Measurements from ENCODE around the gene UGT1A3. TPM values are rescaled to one million over a fixed set of nuclear protein-coding genes. Genes with fewer than 3 reads are reported as not detected.
"Not testable (repeated sequence)": the region's sequence is repeated elsewhere in the genome, so short reads cannot be mapped to it uniquely, and the experiment has no call there.

The UGT1A3 gene
- total RNA-seq, 2 donors from 2014 or later = not detected

DNA sequence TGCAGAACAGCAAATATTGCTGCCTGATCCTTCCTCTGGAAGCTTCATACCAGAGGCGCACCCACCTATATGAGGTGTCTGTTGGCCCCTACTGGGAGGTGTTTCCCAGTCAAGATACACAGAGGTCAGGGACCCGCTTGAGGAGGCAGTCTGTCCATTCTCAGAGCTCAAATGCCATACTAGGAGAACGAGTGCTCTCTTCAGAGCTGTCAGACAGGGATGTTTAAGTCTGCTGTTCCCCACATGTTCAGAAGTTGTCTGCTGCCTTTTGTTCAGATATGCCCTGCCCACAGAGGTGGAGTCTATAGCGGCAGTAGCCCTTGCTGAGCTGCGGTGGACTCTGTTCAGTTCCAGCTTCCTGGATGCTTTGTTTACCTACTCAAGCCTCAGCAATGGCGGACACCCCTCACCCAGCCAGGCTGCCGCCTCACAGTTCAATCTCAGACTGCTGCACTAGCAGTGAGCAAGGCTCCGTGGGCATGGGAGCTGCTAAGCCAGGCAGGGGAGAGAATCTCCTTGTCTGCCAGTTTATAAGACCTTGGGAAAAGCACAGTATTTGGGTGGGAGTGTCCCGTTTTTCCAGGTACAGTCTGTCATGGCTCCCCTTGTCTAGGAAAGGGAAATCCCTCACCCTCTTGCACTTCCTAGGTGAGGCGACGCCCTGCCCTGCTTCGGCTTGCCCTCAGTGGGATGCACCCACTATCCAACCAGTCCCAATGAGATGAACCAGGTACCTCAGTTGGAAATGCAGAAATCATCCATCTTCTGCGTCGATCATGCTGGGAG, 8.2 kb downstream of the UGT1A3 start:
- peaks cover 38% of the 10 kb centered on the region for H3K27me3 Mint-ChIP-seq
- H3K4me3 Mint-ChIP-seq; H3K27ac Mint-ChIP-seq; H3K36me3 Mint-ChIP-seq (ENCODE audit: low read depth); H3K9me3 Mint-ChIP-seq; H3K4me1 Mint-ChIP-seq; ATAC-seq (replicated peaks): not testable (repeated sequence)

DNA sequence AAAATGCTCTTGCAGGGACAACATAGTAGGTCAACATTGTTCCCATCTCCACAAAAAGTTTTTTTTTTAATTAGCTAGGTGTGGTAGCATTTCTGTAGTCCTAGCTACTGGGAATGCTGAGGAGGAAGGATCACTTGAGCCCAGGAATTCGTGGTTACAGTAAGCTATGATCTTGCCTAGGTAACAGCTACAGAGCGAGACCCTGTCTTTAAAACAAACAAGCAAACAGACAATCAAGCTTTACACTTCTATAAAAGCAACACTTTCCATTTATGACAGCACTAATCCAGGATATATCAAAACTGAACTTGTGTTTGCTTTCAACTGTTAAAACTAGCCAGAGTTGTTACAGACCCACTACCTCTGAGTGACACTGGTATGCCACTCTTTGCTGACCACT, 12.0 kb downstream of the UGT1A3 start:
- Mint-ChIP-seq H3K9me3 (no peaks in the 10 kb centered on the region), H3K4me1 (no peaks in the 10 kb centered on the region), H3K27ac (no peak overlapping the region), H3K36me3 (ENCODE audit: low read depth) (no peaks in the 10 kb centered on the region), H3K27me3 (peaks cover 21% of the 10 kb centered on the region), H3K4me3 (no peak overlapping the region)
- no peak for ATAC-seq (replicated peaks)

DNA sequence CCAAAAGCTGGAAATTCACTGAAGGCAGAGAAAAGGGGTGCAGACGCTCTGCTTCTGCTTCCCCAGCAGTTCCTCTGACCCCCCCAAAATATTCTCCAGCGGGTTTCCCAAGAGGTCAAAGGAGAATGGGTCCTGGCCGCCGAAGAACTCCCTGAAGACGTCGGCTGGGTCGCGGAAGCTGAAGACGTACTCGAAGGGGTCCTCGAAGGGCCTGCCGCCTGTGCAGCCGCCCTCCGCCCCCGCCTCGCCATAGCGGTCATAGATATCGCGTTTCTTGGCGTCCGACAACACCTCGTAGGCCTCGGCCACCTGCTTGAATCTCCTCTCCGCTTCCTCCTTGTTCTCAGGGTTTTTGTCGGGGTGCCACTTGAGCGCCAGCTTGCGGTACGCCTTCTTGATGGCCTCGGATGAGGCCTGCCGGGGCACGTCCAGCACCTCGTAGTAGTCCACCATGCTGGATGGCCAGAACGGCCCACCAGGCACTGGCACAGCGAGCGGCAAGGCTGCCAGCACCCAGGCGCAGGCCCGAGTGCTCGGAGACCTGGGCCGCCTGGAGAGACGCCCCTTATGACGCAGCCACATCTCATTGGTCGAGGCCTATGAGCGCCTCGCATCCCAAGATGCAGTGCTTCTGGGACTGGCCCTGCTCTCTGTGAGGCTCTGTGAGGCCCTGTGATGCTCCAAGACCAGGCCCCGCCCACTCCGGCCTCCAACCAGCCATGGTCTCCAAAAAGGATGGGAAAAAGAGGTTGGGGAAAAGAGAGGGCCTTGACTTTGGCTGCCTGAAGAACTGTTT, 14.8 kb downstream of the UGT1A3 start:
- Mint-ChIP-seq H3K4me1 (no peaks in the 10 kb centered on the region), H3K9me3 (no peaks in the 10 kb centered on the region), H3K4me3 (no peak overlapping the region), H3K36me3 (ENCODE audit: low read depth) (no peaks in the 10 kb centered on the region), H3K27me3 (peaks cover 22% of the 10 kb centered on the region), H3K27ac (no peak overlapping the region)
- no peak for ATAC-seq (replicated peaks)

DNA sequence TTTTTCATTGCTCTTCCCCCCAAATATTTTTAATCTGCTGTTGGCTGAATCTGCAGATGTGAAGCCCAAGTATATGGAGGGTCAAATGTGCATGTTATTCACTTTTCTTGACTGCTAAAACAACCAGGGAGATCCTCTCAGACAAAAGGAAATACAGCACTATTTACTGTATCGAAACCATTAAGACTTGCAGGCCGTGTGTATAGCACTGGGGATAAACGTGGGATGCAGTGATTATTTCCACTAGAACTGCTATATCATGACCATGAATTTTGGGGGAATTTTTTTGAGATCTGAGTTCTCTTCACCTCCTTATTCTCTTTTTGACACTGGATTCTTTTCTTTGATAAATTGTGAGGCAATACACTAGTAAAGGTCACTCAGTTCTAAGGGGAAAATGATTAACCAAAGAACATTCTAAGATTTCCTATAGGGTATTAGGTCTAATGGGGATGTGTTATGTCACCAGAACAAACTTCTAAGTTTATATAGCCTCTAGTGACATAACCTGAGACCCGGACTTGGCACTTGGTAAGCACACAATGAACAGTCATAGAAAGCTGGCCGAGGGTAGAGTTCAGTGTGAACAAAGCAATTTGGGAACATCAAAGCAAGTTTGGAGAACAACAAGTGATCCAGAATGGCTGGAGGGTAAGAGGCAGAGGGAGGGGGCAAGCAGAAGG, 16.4 kb downstream of the UGT1A3 start:
- H3K4me3 Mint-ChIP-seq = no peak overlapping the region

DNA sequence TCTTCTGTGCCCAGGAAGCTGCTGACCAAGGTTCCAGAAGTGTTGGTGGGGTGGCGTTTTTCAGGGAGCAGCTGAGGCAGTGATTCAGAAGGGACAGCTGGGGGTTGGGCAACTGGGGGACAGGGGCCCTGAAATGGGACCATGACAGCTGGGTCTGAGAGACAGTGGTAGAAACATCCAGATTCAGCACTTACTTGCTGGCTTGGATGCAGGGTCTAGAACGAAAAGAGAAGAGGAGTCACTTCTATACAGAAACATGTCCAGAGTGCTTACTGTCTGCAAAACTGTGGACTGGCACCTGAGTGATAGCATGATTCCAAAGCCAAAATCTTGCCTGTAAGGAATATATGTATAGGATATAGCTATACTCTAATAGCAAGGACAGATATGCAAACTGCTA, 17.0 kb downstream of the UGT1A3 start:
- not testable (repeated sequence) for H3K27ac Mint-ChIP-seq; H3K4me1 Mint-ChIP-seq; H3K4me3 Mint-ChIP-seq; ATAC-seq (replicated peaks); H3K9me3 Mint-ChIP-seq; H3K36me3 Mint-ChIP-seq (ENCODE audit: low read depth)
- peaks cover 35% of the 10 kb centered on the region for H3K27me3 Mint-ChIP-seq

More for the DNA sequence above, 16.4 kb downstream of the UGT1A3 start:
- Mint-ChIP-seq H3K36me3 (ENCODE audit: low read depth) (no peaks in the 10 kb centered on the region), H3K27ac (no peak overlapping the region), H3K4me1 (no peaks in the 10 kb centered on the region), H3K27me3 (peaks cover 34% of the 10 kb centered on the region), H3K9me3 (peaks cover 3% of the 10 kb centered on the region)
- ATAC-seq (replicated peaks) = no peak

DNA sequence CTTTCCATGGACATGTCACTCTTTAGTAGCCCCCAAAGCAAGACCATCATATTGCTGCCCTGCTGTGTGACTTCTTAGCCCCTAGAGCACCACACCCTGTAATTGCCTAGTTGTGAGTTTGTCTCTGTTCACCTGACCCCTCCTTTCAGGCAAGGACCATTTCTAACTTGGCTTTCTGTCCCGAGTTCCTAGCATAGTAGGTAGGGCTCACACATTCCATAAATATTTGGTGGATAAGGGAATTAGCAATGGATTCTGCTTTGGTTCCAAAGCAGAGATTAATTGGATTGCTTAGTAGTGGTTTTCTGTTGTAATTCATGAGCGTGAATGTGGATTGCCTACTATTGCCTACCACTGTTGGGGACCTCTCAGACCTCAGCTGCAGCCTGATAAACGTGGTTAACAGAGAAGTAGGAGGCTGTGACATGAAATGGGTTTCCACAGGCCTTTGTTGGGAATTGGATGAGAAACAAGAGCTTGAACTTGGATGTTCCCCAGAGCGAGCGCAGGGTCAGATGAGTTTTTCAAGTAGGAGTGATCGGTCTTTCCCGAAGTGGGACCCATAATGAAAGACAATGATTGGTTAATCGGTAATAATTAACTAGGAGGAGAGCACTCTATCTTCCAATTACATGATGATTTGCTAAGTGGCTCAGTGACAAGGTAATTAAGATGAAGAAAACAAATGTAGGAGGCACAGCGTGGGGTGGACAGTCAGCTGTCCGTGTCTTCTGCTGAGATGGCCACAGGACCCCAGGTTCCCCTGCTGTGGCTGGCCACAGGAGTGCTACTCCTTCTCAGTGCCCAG, 17.8 kb downstream of the UGT1A3 start:
- ATAC-seq (replicated peaks) = no peak
- no peaks in the 10 kb centered on the region for H3K36me3 Mint-ChIP-seq (ENCODE audit: low read depth)
- H3K4me3 Mint-ChIP-seq = no peak overlapping the region
- H3K27ac Mint-ChIP-seq = no peak overlapping the region
- H3K4me1 Mint-ChIP-seq = no peaks in the 10 kb centered on the region
- peaks cover 31% of the 10 kb centered on the region for H3K27me3 Mint-ChIP-seq
- peaks cover 6% of the 10 kb centered on the region for H3K9me3 Mint-ChIP-seq

DNA sequence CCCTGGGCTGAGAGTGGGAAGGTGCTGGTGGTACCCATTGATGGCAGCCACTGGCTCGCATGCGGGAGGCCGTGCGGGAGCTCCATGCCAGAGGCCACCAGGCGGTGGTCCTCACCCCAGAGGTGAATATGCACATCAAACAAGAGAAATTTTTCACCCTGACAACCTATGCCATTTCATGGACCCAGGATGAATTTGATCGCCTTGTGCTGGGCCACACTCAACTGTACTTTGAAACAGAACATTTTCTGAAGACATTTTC, 18.4 kb downstream of the UGT1A3 start:
- Mint-ChIP-seq H3K4me3 (no peak overlapping the region), H3K27me3 (peaks cover 31% of the 10 kb centered on the region), H3K36me3 (ENCODE audit: low read depth) (no peaks in the 10 kb centered on the region), H3K27ac (no peak overlapping the region), H3K9me3 (peaks cover 7% of the 10 kb centered on the region), H3K4me1 (no peaks in the 10 kb centered on the region)
- ATAC-seq (replicated peaks) = no peak

DNA sequence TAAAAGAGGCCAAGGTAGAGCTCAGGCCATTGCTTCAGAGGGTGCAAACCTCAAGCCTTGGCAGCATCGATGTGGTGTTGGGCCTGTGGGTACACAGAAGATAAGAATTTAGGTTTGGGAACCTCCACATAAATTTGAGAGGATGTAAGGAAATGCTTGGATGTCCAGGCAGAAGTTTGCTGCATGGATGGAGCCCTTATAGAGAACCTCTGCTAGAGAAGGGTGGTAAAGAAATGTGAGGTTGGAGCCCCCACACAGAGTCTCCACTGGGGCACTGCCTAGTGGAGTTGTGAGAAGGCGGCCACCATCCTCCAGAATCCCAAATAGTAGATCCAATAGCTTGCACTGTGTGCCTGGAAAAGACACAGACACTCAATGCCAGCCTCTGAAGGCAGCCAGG, 21.8 kb downstream of the UGT1A3 start:
- H3K4me1 Mint-ChIP-seq; H3K36me3 Mint-ChIP-seq (ENCODE audit: low read depth); H3K4me3 Mint-ChIP-seq; H3K9me3 Mint-ChIP-seq; ATAC-seq (replicated peaks); H3K27ac Mint-ChIP-seq: not testable (repeated sequence)
- peaks cover 39% of the 10 kb centered on the region for H3K27me3 Mint-ChIP-seq

DNA sequence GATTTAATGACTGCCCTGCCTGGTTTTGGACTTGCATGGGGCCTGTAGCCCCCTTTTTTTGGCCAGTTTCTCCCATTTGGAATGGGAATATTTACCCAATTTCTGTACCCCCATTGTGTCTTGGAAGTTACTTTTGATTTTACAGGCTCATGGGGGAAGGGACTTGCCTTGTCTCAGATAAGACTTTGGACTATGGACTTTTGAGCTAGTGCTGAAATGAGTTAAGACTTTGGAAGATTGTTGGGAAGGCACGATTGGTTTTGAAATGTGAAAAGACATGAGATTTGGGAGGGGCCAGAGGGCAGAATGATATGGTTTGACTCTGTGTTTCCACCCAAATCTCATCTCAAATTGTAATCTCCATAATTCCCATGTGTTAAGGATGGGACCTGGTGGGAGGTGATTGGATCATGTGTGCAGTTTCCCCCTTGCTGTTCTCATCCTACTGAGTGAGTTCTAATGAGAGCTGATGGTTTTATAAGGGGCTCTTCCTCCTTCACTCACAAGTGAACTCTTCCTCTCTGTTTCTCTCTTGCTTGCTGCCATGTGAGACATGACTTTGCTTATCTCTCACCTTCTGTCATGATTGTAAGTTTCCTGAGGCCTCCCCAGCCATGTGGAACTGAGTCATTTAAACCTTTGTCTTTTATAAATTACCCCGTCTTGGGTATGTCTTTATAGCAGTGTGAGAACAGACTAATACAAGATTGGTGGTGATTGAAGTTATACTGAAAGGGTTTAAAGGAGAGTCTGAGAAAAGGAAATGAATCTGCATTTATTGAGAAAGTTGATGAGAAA, 22.6 kb downstream of the UGT1A3 start:
- not testable (repeated sequence) for H3K9me3 Mint-ChIP-seq; H3K4me3 Mint-ChIP-seq; H3K27ac Mint-ChIP-seq; H3K36me3 Mint-ChIP-seq (ENCODE audit: low read depth); H3K4me1 Mint-ChIP-seq; ATAC-seq (replicated peaks)
- H3K27me3 Mint-ChIP-seq = peaks cover 39% of the 10 kb centered on the region

DNA sequence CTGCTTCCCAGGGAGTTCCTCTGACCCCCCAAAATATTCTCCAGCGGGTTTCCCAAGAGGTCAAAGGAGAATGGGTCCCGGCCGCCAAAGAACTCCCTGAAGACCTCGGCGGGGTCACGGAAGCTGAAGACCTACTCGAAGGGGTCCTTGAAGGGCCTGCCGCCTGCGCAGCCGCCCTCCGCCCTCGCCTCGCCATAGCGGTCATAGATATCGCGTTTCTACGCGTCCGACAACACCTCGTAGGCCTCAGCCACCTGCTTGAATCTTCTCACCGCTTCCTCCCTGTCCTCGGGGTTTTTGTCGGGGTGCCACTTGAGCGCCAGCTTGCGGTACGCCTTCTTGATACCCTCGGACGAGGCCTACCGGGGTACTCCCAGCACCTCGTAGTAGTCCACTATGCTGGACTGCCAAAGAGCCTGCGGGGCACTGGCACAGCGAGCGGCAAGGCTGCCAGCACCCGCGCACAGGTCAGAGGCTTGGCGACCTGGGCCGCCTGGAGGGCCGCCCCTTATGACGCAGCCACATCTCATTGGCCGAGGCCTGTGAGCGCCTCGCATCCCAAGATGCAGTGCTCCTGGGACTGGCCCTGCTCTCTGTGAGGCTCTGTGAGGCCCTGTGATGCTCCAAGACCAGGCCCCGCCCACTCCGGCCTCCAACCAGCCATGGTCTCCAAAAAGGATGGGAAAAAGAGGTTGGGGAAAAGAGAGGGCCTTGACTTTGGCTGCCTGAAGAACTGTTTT, 26.2 kb downstream of the UGT1A3 start:
- Mint-ChIP-seq H3K36me3 (ENCODE audit: low read depth) (no peaks in the 10 kb centered on the region), H3K9me3 (peaks cover 4% of the 10 kb centered on the region), H3K27ac (no peak overlapping the region), H3K4me1 (no peaks in the 10 kb centered on the region), H3K4me3 (no peak overlapping the region), H3K27me3 (peaks cover 14% of the 10 kb centered on the region)
- no peak for ATAC-seq (replicated peaks)

DNA sequence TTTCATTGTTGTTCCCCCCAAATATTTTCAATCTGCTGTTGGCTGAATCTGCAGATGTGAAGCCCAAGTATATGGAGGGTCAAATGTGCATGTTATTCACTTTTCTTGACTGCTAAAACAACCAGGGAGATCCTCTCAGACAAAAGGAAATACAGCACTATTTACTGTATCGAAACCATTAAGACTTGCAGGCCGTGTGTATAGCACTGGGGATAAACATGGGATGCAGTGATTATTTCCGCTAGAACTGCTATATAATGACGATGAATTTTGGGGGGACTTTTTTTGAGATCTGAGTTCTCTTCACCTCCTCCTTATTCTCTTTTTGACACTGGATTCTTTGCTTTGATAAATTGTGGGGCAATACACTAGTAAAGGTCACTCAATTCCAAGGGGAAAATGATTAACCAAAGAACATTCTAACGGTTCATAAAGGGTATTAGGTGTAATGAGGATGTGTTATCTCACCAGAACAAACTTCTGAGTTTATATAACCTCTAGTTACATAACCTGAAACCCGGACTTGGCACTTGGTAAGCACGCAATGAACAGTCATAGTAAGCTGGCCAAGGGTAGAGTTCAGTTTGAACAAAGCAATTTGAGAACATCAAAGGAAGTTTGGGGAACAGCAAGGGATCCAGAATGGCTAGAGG, 27.7 kb downstream of the UGT1A3 start:
- no peak overlapping the region for H3K27ac Mint-ChIP-seq
- no peaks in the 10 kb centered on the region for H3K4me1 Mint-ChIP-seq
- ATAC-seq (replicated peaks) = no peak
- no peaks in the 10 kb centered on the region for H3K36me3 Mint-ChIP-seq (ENCODE audit: low read depth)
- peaks cover 3% of the 10 kb centered on the region for H3K9me3 Mint-ChIP-seq
- no peak overlapping the region for H3K4me3 Mint-ChIP-seq
- peaks cover 12% of the 10 kb centered on the region for H3K27me3 Mint-ChIP-seq

DNA sequence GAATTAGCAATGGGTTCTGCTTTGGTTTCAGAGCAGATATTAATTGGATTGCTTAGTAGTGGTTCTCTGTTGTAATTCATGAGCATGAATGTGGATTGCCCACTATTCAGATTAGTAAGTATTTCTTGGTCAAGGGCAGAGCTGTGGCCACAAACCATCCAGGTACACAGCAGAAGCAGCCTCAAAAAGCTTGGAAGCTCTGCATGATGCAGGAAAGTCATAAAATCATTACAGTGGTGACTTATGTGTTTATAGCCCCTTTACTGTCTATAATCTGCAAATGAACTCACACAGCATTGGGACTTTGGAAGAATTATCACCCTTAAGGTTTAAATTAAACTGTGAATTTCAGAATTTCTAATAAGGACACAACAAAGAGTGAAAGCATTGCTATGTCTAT, 29.3 kb downstream of the UGT1A3 start:
- Mint-ChIP-seq H3K36me3 (ENCODE audit: low read depth) (no peaks in the 10 kb centered on the region), H3K27me3 (peaks cover 8% of the 10 kb centered on the region), H3K9me3 (no peaks in the 10 kb centered on the region), H3K4me3 (no peak overlapping the region), H3K27ac (no peak overlapping the region), H3K4me1 (no peaks in the 10 kb centered on the region)
- no peak for ATAC-seq (replicated peaks)

DNA sequence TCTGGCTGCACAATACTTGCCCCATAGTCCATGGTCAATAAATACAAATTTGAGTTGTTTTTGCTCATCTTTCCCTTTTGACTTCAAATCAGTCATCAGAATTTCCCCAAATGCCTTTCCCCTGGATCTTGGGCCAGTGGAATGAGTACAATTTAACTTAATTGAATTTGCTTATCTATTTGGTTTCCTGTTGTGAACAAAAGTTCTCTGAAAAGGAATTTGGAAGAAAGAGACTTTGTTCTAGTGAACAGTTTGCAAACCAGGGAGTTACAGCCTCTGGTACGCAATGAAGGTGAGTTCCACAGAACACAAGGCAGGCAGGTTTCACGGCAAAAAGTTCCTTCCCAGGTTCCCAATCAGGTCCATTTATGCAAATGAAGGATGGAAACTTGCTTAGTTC, 30.0 kb downstream of the UGT1A3 start:
- peaks cover 9% of the 10 kb centered on the region for H3K27me3 Mint-ChIP-seq
- no peak for ATAC-seq (replicated peaks)
- no peaks in the 10 kb centered on the region for H3K4me1 Mint-ChIP-seq
- no peaks in the 10 kb centered on the region for H3K36me3 Mint-ChIP-seq (ENCODE audit: low read depth)
- no peak overlapping the region for H3K27ac Mint-ChIP-seq
- no peak overlapping the region for H3K4me3 Mint-ChIP-seq
- no peaks in the 10 kb centered on the region for H3K9me3 Mint-ChIP-seq
